ENCODE results near the gene ATP11B.

Gene ATP11B

GRCh38 chr3:182787302-182788036, 5.8 kb upstream of the ATP11B start:
- Histone ChIP-seq H3K27ac (peak overlapping the region; percentile 67), H3K9ac (ENCODE audit: insufficient read length) (peak overlapping the region; percentile 39), H3K4me3 (peak overlapping the region; percentile 63), H3K36me3 (ENCODE audit: insufficient read depth, low read length) (no peaks in the 10 kb centered on the region), H3K9me3 (ENCODE audit: low read depth, low read length) (no peaks in the 10 kb centered on the region)
- DNase-seq (ENCODE audit: low read depth, low spot score) = peak; percentile 47
- no peak for TF ChIP-seq FOXP2 (optimal IDR thresholded peaks at IDR 0.05; ENCODE audit: control extremely low read depth, extremely low read length, insufficient read depth)
- no peak for TF ChIP-seq EZH2 (IDR thresholded peaks at IDR 0.05)

GRCh38 chr3:182789371-182789770, 3.9 kb upstream of the ATP11B start:
- Histone ChIP-seq H3K9ac (ENCODE audit: insufficient read length) (no peak overlapping the region), H3K27ac (no peak overlapping the region), H3K4me3 (no peak overlapping the region), H3K36me3 (ENCODE audit: insufficient read depth, low read length) (no peaks in the 10 kb centered on the region), H3K9me3 (ENCODE audit: low read depth, low read length) (no peaks in the 10 kb centered on the region)
- no peak for DNase-seq (ENCODE audit: low read depth, low spot score)
- TF ChIP-seq POLR2AphosphoS5 (IDR thresholded peaks at IDR 0.05; ENCODE audit: borderline replicate concordance, low read depth, low read length) (no peak), FOXP2 (optimal IDR thresholded peaks at IDR 0.05; ENCODE audit: control extremely low read depth, extremely low read length, insufficient read depth) (no peak), EZH2 (IDR thresholded peaks at IDR 0.05) (no peak)

- no peak overlapping the region for H3K9ac ChIP-seq (ENCODE audit: insufficient read length)
- no peaks in the 10 kb centered on the region for H3K9me3 ChIP-seq (ENCODE audit: low read depth, low read length)
- H3K27ac ChIP-seq = no peak overlapping the region
- DNase-seq (ENCODE audit: low read depth, low spot score) = no peak
- no peak overlapping the region for H3K4me3 ChIP-seq
- no peaks in the 10 kb centered on the region for H3K36me3 ChIP-seq (ENCODE audit: insufficient read depth, low read length)
- no peak for TF ChIP-seq EZH2 (IDR thresholded peaks at IDR 0.05)
- TF ChIP-seq FOXP2 (optimal IDR thresholded peaks at IDR 0.05; ENCODE audit: control extremely low read depth, extremely low read length, insufficient read depth) = no peak
- no peak for TF ChIP-seq POLR2AphosphoS5 (IDR thresholded peaks at IDR 0.05; ENCODE audit: borderline replicate concordance, low read depth, low read length)
These were observed 2.7 kb upstream of the ATP11B start for GRCh38 chr3:182790612-182791011.

- Histone ChIP-seq H3K36me3 (ENCODE audit: insufficient read depth, low read length) (peaks cover 4% of the 10 kb centered on the region; the same call in 1 of the 2 replicates), H3K9ac (ENCODE audit: insufficient read length) (peak overlapping the region; percentile 85), H3K9me3 (ENCODE audit: low read depth, low read length) (no peaks in the 10 kb centered on the region), H3K4me3 (peak overlapping the region; percentile 84), H3K27ac (peak overlapping the region; percentile 43; the same call in 1 of the 2 replicates)
- TF ChIP-seq POLR2AphosphoS5 (IDR thresholded peaks at IDR 0.05; ENCODE audit: borderline replicate concordance, low read depth, low read length) (0 out of 2 replicates have a peak, but pooled peaks have one; percentile 31), EZH2 (IDR thresholded peaks at IDR 0.05) (no peak)
- no peak for DNase-seq (ENCODE audit: low read depth, low spot score)
These were observed 555 bp downstream of the ATP11B start for GRCh38 chr3:182793663-182794454.

- H3K36me3 ChIP-seq (ENCODE audit: insufficient read depth, low read length) = peaks cover 4% of the 10 kb centered on the region; the same call in 1 of the 2 replicates
- H3K9me3 ChIP-seq (ENCODE audit: low read depth, low read length) = no peaks in the 10 kb centered on the region
- H3K4me3 ChIP-seq = peak overlapping the region; percentile 84
- DNase-seq (ENCODE audit: low read depth, low spot score) = no peak
- H3K27ac ChIP-seq = peak overlapping the region; percentile 80
- peak overlapping the region; percentile 85 for H3K9ac ChIP-seq (ENCODE audit: insufficient read length)
- TF ChIP-seq POLR2AphosphoS5 (IDR thresholded peaks at IDR 0.05; ENCODE audit: borderline replicate concordance, low read depth, low read length) (no peak), FOXP2 (optimal IDR thresholded peaks at IDR 0.05; ENCODE audit: control extremely low read depth, extremely low read length, insufficient read depth) (no peak), EZH2 (IDR thresholded peaks at IDR 0.05) (no peak)
These were observed 1.4 kb downstream of the ATP11B start for GRCh38 chr3:182794455-182795388.

GRCh38 chr3:182795389-182795782, 2.1 kb downstream of the ATP11B start:
- peak; percentile 70 for DNase-seq (ENCODE audit: low read depth, low spot score)
- TF ChIP-seq POLR2AphosphoS5 (IDR thresholded peaks at IDR 0.05; ENCODE audit: borderline replicate concordance, low read depth, low read length) (no peak; the same call in 1 of the 2 replicates), FOXP2 (optimal IDR thresholded peaks at IDR 0.05; ENCODE audit: control extremely low read depth, extremely low read length, insufficient read depth) (no peak), EZH2 (IDR thresholded peaks at IDR 0.05) (no peak)
- Histone ChIP-seq H3K36me3 (ENCODE audit: insufficient read depth, low read length) (peaks cover 4% of the 10 kb centered on the region; the same call in 1 of the 2 replicates), H3K9ac (ENCODE audit: insufficient read length) (peak overlapping the region; percentile 85), H3K9me3 (ENCODE audit: low read depth, low read length) (no peaks in the 10 kb centered on the region), H3K4me3 (peak overlapping the region; percentile 84), H3K27ac (peak overlapping the region; percentile 80)

- H3K4me3 ChIP-seq = no peak overlapping the region
- DNase-seq (ENCODE audit: low read depth, low spot score) = no peak
- no peak overlapping the region for H3K9ac ChIP-seq (ENCODE audit: insufficient read length)
- TF ChIP-seq FOXP2 (optimal IDR thresholded peaks at IDR 0.05; ENCODE audit: control extremely low read depth, extremely low read length, insufficient read depth) = no peak
- TF ChIP-seq POLR2AphosphoS5 (IDR thresholded peaks at IDR 0.05; ENCODE audit: borderline replicate concordance, low read depth, low read length) = no peak
- no peak for TF ChIP-seq EZH2 (IDR thresholded peaks at IDR 0.05)
- H3K36me3 ChIP-seq (ENCODE audit: insufficient read depth, low read length) = peaks cover 4% of the 10 kb centered on the region; the same call in 1 of the 2 replicates
- no peak overlapping the region for H3K27ac ChIP-seq
- no peaks in the 10 kb centered on the region for H3K9me3 ChIP-seq (ENCODE audit: low read depth, low read length)
These were observed 3.0 kb downstream of the ATP11B start for GRCh38 chr3:182796310-182796709.
